Posterior cingulate gyrus (tissue), 11 donors: Measurements from ENCODE around the gene FIGN.

Source experiments
- DNase-seq, 10 donors: peaks; one replicate each; pipeline versions ENCODE4 v3.0.0 to v3.0.0-alpha.2; 2020 to 2021; ENCODE audit warnings: mixed read lengths in 3 of 10
- intact Hi-C: fragments of 100-400 bp; cut with DNase I; formaldehyde crosslinking; loops from one replicate; pipeline ENCODE4 v1.15.1; 2023

Gene FIGN

DNA sequence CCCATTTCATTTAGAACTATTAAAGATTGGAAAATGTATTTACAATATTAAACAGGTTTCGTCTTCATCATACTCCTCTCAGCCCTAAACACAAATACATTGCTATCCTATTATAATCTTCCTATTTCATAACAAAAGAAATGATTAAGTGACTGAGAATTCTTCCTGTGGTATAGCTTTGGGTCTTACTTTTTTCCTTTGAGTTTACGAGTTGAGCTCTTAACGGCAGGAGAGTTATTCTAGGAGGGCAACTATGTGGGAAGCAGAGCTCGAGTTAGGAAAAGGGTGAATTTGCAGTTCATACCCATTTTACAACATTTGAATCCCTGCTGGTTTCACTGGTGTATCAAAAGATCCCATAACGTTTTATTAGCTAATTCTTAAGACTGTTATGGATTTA, 105.0 kb downstream of the FIGN start:
- intact Hi-C loops, result no loop called here
- DNase-seq, result no peak

GRCh38 chr2:163626639-163627109, 109.1 kb downstream of the FIGN start:
- intact Hi-C loops, result no loop called here
- DNase-seq, result no peak

- intact Hi-C loops, result no loop called here
- DNase-seq, result no peak
Measured at GRCh38 chr2:163626208-163626607, 109.6 kb downstream of the FIGN start.

GRCh38 chr2:163625632-163626031, 110.2 kb downstream of the FIGN start:
- DNase-seq, result no peak
- intact Hi-C loops, result no loop called here

DNA sequence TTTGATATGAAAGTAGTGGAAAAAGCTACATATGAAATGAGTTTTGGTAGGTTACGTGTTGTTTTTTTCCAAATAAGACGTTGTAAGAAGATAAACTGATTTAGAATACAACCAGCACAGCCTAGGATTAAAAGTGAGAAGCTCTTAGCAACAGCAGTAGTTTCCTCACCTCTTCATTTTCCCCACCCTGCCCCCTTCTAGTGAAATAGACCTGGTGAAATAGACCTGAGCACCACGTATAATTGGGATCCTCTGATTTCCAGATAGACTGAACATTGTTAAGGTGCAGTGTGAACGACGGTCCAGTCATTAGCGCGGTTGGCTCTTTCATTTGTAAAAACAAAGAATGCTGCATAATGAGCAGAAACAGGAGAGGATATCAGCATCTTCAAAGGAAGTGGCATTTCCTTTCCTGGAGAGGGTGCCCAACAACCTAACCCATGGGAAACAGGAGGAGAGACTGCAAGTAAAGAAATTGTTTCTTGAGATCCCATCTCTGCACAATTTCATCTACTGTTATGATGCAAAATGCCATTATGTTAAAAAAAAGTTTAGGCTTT, 114.3 kb downstream of the FIGN start:
- intact Hi-C loops, result no loop called here
- DNase-seq, result no peak

- intact Hi-C loops, result no loop called here
- DNase-seq, result no peak
Measured at GRCh38 chr2:163617517-163617916, 118.3 kb downstream of the FIGN start.

GRCh38 chr2:163613266-163613731, 122.5 kb downstream of the FIGN start:
- DNase-seq, result no peak
- intact Hi-C loops, result loop anchor here (5.0 kb wide), 2 partner anchors 119 to 266 kb away; no protein-coding TSS in a partner anchor

DNA sequence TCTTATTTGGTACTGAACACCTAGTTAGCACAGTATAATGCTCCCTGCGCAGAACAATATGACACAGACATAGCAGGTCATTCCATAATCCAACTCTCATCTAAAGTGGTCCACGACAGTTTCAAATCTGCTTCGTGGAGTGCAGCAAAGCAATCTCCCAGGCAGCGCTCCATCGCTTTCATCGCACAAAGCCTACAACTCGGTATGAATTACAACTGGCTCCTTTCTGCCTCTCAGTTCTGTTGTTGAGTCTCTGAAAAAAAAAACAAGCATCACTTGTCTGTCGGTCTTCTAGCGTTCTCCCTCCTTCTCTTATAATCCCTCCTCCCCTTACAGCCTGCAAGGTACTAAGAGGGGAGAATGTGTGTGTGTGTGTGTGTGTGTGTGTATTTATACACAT, 123.5 kb downstream of the FIGN start:
- peak in 3 of 10 donors; percentile 30 to 76 (median 37) for DNase-seq
- intact Hi-C loops, result loop anchor here (5.0 kb wide), 2 partner anchors 120 to 265 kb away; no protein-coding TSS in a partner anchor

GRCh38 chr2:163611557-163611906, 124.3 kb downstream of the FIGN start:
- intact Hi-C loops, result loop anchor here (5.0 kb wide), 2 partner anchors 121 to 264 kb away; no protein-coding TSS in a partner anchor
- peak in 1 of 10 donors; percentile 24 for DNase-seq

GRCh38 chr2:163610817-163611556, 124.8 kb downstream of the FIGN start:
- DNase-seq, result peak in 7 of 10 donors; percentile 14 to 86 (median 43)
- intact Hi-C loops, result loop anchor here (5.0 kb wide), 2 partner anchors 121 to 264 kb away; no protein-coding TSS in a partner anchor

- intact Hi-C loops, result no loop called here
- DNase-seq, result no peak
Measured at GRCh38 chr2:163607630-163608029, 128.2 kb downstream of the FIGN start.

DNA sequence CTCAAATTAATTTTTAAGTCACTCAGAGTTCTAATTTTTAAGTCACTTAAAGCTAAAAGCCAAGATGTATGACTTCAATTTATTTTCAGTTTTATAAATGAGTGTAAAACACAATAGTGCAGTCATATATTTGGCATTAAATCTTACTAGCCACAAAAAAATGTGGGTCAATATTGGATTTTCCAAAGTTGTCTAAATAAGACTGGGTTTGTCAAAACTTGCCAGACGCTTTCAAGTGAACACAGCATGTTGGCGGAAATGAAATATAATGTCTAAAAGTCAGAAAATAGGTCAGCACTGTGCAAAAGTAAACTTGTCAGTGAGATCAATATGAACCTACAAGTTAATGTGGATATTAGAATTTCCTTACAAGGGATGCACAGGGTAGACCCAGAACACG, 128.9 kb downstream of the FIGN start:
- intact Hi-C loops, result no loop called here
- no peak for DNase-seq

GRCh38 chr2:163605779-163606178, 130.0 kb downstream of the FIGN start:
- no peak for DNase-seq
- intact Hi-C loops, result no loop called here

DNA sequence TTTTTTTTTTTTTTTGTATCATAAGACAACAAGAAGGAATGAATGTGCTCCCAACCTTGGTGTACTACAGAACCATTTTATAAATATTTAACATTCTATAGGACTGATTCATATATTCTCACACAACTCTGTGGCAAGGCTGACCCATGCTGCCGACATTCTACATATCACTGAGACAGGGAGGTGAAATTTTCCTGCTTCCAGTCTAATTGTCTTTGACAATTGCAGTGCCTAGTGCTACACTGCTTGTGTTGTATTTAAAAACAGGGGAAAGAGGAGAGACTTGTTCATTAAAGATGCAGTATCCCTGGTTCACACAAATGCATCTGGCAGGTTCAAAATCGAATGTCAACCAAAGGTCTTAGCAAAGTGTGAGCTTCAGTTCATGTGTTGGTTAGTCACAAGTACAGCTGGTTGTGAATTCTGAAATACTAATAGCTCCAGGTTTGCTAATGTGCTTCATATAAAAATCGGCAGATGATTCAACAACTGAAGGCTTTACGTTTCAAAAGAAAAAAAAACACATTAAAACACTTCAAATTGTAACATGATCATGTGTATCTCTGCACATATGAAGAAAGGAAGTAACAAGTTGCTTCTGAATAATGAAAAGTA, 130.8 kb downstream of the FIGN start:
- DNase-seq, result no peak
- intact Hi-C loops, result no loop called here

GRCh38 chr2:163602196-163602595, 133.6 kb downstream of the FIGN start:
- intact Hi-C loops, result no loop called here
- DNase-seq, result no peak

DNA sequence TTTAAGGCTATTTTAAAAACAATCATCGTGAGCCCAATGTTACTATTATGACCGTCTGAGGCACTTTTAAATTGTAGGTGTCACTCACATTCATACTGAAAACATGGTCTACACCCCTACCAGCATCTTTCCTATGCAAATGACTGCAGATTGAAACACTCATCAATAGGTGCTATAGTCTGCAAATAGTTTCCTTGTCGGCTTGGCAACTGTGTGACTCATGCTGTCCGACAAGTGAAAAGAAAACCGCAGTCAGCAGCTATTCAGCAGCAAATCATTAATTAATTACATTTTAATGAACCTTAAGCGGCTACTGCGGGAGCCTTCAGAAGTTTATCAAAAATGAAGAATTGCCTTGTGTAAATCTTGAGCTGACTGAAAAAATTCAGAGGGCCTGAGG, 134.4 kb downstream of the FIGN start:
- no peak for DNase-seq
- intact Hi-C loops, result no loop called here

DNA sequence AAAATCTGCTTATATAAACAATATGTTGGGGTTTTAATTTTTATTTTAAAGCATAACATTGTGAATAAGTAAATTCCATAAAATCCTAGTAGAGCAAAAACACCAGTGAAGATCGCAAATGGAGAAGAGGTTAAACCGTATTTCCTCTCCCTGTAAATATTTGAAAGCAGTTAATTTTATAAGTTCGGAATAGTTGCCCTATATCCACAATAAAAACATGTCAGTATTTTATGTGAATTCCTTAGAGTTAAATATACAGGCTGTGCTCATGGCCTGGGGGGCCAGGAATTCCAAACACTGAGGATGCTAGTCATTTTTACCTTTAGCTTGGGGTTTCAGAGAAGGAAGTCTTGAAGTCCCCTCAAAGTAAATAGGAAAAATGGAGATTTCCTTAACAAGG, 135.0 kb downstream of the FIGN start:
- intact Hi-C loops, result no loop called here

DNA sequence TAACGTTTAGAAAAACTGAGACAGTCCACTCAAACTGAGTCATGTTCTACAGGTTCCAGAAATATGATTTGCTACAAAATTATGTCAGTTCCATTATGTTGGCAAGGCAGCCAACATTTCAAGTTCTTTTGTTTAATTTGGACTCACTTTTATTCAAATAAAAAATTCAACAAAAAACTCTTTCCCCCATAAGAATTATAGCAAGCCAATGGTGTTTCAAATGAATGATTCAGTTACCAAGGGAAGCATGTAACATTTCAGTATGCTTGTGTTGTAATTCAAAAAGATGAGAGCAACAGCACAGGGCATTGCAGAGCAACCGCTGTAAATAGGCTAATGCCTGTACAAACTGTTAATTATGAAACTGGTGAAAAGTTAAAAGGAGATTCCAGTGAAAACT, 140.8 kb downstream of the FIGN start:
- DNase-seq, result no peak
- intact Hi-C loops, result no loop called here

More for the DNA sequence above, 135.0 kb downstream of the FIGN start:
- DNase-seq, result no peak

DNA sequence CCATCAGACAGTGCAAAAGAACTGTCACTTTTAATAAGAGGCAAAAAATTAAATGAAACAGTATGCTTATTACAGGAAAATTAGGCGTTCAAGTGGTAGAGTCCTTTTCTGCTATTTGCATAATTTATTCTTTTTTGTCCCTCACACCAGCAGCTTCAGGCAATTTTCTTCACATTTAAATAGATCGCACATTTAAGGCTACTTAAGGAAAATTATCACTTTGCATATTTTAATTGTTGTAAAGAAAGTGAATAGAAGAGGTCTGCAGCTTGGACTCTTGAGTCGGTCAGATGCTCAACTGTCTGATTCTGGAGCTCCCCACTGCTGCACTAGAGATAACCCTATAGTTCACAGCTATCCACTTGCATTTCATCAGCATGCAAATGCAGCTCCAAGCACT, 141.3 kb downstream of the FIGN start:
- DNase-seq, result no peak
- intact Hi-C loops, result no loop called here

DNA sequence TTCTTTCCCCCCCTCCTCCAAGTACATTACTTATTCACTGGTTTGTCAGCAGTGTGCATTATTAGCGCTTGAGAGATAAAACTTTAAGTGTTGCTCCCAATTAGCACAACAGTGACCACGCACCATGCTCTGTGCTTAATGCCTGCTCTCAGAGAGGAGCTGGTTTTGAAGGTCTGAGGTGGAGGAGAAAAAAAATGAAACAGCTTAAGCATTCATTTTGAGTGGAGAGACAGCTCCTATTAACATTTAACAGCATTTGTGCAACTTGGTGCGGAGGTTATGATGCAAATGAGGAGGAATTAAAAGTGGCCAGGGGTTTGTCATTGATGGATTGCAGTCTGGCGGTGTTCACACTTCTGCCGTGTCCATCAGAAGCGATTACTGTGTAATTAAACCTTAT, 141.8 kb downstream of the FIGN start:
- DNase-seq, result no peak
- intact Hi-C loops, result no loop called here

DNA sequence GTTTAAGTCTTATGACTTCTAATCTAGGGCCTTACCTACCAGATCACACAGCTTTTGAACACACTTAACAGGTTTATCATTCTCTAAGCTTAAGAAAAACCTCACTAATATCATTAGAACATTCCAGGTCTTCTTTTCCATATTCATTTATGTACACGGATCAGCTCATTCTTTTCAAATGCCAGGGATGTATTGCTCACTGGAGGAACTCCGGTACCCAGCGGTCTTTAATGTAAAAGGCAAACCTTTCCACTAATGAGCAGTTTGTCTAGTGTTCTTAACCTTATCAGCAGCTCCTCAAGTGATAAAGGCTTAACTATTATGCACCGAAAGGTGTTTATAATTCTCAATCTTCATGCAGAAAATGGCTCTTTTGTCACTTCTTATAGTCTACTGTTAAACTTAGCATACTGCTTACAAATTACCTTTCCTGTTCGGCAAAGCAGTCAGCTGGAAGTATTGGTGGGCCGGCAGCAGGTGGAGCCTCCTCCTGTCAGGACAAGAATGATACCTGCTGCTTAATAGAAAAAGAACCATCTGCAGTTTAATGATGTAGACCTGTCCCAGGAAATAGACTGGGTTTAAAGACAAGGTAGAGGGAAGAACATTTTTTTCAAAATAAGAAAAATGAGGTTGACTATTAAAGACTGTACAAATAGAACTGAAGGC, 142.7 kb downstream of the FIGN start:
- intact Hi-C loops, result no loop called here
- no peak for DNase-seq
